Prostate gland (tissue), 2 donors: Measurements from ENCODE around the gene GNB5. TPM values are rescaled to one million over a fixed set of nuclear protein-coding genes. Genes with fewer than 3 reads are reported as not detected.

Experiments used
- DNase-seq: peaks from one replicate; pipeline ENCODE4 v3.0.0-alpha.2; 2019; ENCODE audit warnings: low spot score
- H3K27ac ChIP-seq, 2 donors: fragments of 200-600 bp; sonication (generic); 2 replicates each; pipeline ENCODE4 v1.5.1; 2017 to 2019
- H3K27me3 ChIP-seq: fragments of 200-600 bp; sonication (generic); replicated peaks from 2 replicates; pipeline ENCODE4 v1.5.1; 2019; ENCODE audit not compliant: insufficient read depth
- H3K36me3 ChIP-seq, 2 donors: fragments of 200-600 bp; sonication (generic); 1 replicate in 1 of 2; 2 replicates in 1 of 2; pipeline versions ENCODE4 v1.5.1 to v1.8.1; 2017 to 2019
- H3K4me1 ChIP-seq: fragments of 200-600 bp; sonication (generic); replicated peaks from 2 replicates; pipeline ENCODE4 v1.5.1; 2019
- H3K4me3 ChIP-seq, 2 donors: fragments of 200-600 bp; sonication (generic); 2 replicates each; pipeline ENCODE4 v1.5.1; 2017 to 2019
- H3K9me3 ChIP-seq: fragments of 200-600 bp; sonication (generic); 2 replicates; pipeline ENCODE4 v1.5.1; 2017
- POLR2A ChIP-seq: fragments of 450-650 bp; IDR thresholded peaks from one replicate; pipeline ENCODE4 v1.6.1; 2016; ENCODE audit warnings: antibody characterized with exemption, mild to moderate bottlenecking
- POLR2AphosphoS5 ChIP-seq: sonication (generic); formaldehyde crosslinking; IDR thresholded peaks from one replicate; pipeline ENCODE4 v1.6.1; 2017; ENCODE audit warnings: antibody characterized with exemption
- WGBS: methylation state at CpG from one replicate; pipeline ENCODE4 v1.1.5; 2018; 5-methylcytosine and 5-hydroxymethylcytosine counted together
- intact Hi-C: fragments of 100-400 bp; cut with DNase I; formaldehyde crosslinking; loops from one replicate; pipeline ENCODE4 v1.14.2; 2022
- total RNA-seq, 2 donors: library from RNA; depleted of rRNA; stranded (reverse); fragments of >200 nt; gene quantifications; one replicate each; pipeline ENCODE4 v1.1.0, GENCODE V29; 2016
- TF ChIP-seq, protein P1 (sequence below), 4 experiments: fragments of 200-600 bp in 2 of 4; fragments of 450-650 bp in 2 of 4; sonication (generic) in 2 of 4; IDR thresholded peaks; 1 replicate in 3 of 4; 2 replicates in 1 of 4; pipeline ENCODE4 v1.5.1; 2016 to 2019; ENCODE audit warnings: antibody characterized with exemption in 4 of 4, mild to moderate bottlenecking in 2 of 4, moderate library complexity in 2 of 4

Gene GNB5
- total RNA-seq, 2 donors from 2014 or later: 23.3 to 85.7 TPM

DNA sequence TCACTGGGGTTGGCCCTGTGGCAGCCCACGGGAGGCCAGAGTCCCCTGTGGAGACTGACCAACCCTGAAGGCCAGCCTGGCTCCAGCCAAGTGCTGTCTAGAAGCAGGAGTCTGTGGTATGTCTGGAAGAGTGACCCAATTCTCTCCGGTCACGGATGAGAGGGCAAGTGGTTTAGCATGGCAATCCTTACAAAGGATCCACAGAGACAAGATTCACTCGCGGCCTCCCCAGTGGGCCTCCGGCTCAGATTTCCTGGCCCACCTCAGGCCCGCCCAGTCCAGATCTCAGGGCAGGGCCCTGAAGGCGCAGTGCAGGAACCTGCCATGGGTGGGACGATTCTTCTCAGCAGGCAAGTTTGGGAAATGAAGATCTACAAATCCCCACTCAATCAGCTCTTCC, 73.6 kb downstream of the GNB5 start:
- Histone ChIP-seq H3K9me3 (no peaks in the 10 kb centered on the region), H3K4me3 (no peak overlapping the region), H3K27me3 (no peaks in the 10 kb centered on the region), H3K27ac (no peak overlapping the region), H3K36me3 (no peaks in the 10 kb centered on the region), H3K4me1 (no peaks in the 10 kb centered on the region)
- intact Hi-C loops: no loop called here
- 96% methylated on average over 9 of the region's 9 CpGs for WGBS
- DNase-seq: no peak
- TF ChIP-seq POLR2A (no peak), POLR2AphosphoS5 (no peak)
- TF ChIP-seq, protein P1, sequence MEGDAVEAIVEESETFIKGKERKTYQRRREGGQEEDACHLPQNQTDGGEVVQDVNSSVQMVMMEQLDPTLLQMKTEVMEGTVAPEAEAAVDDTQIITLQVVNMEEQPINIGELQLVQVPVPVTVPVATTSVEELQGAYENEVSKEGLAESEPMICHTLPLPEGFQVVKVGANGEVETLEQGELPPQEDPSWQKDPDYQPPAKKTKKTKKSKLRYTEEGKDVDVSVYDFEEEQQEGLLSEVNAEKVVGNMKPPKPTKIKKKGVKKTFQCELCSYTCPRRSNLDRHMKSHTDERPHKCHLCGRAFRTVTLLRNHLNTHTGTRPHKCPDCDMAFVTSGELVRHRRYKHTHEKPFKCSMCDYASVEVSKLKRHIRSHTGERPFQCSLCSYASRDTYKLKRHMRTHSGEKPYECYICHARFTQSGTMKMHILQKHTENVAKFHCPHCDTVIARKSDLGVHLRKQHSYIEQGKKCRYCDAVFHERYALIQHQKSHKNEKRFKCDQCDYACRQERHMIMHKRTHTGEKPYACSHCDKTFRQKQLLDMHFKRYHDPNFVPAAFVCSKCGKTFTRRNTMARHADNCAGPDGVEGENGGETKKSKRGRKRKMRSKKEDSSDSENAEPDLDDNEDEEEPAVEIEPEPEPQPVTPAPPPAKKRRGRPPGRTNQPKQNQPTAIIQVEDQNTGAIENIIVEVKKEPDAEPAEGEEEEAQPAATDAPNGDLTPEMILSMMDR (IDR thresholded peaks at IDR 0.05): no peak

DNA sequence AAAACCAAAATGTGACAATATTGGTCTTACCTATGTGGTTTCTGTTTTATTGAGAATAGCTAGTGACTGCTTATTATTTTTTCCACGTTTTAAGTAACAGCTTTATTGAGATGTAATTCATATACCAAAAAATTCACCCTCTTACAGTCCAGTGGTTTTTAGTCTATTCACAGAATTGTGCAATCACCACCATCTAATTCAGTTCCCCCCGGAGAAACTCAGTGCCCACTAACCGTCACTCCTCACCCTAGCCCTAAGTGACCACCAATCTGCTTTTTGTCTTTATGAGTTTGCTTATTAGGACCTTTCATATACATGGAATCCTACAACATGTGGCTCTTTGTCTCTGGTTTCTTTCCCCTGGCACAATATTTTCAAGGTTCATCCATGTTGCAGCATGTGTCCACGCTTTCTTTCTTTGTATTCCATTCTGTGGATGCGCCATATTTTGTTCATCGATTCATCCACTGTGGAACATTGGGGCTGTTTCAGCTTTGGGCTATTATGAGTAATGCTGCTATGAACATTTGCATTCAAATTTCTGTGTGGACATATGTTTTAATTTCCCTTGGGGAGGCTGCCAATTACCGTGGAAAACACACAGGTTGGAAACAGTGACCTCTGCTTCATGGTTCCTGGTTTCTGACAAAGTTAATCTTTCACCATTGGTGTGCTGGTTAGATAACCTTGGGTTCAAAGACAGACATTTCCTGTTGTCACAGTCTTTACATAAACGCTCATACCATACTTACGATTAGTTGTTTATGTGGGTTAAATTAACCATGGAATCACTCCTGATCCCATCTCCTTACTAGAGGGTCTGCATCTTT, 75.4 kb downstream of the GNB5 start:
- H3K27me3 ChIP-seq: no peaks in the 10 kb centered on the region
- TF ChIP-seq POLR2A: no peak
- TF ChIP-seq POLR2AphosphoS5: no peak
- TF ChIP-seq, protein P1 (IDR thresholded peaks at IDR 0.05): no peak
- no peaks in the 10 kb centered on the region for H3K36me3 ChIP-seq
- WGBS: 63% methylated on average over 9 of the region's 9 CpGs
- no peak overlapping the region for H3K4me3 ChIP-seq
- DNase-seq: no peak
- no peak overlapping the region for H3K27ac ChIP-seq
- intact Hi-C loops: no loop called here
- no peaks in the 10 kb centered on the region for H3K9me3 ChIP-seq
- H3K4me1 ChIP-seq: no peaks in the 10 kb centered on the region

DNA sequence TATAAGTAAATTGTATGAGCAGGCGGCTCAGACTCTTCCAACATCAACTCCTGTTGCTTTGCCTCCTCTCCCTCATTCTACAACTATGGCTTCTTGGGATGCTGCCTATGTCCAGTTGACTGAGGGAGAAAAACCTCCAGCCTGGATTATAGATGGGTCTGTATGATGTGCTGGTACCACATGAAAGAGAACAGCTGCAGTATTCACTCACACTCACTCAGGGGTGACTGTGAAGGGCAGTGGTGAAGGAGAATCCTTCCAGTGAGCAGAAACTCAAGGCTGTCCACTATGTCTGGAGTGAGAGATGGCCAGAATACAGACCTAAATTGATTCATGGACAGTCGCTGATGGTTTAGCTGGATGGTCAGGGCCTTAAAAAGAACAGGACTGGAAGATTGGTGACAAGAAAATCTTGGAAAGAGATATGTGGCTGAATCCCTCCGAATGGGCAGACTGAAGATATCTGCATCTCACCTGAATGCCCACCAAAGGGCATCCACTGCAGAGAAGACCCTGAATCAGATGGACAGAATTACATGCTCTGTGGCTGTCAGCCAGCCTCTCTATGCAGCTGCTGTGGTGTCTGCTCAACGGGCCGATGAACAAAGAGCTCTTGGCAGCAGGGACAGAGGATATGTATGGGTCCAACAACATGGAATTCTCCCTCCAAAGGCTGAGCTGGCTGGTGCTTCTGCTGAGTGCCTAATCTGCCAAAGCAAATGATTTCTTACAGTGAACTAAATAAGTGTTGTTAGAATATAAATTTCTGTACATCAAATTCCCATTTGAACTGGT, 76.7 kb downstream of the GNB5 start:
- no peaks in the 10 kb centered on the region for H3K9me3 ChIP-seq
- H3K27me3 ChIP-seq: no peaks in the 10 kb centered on the region
- no peaks in the 10 kb centered on the region for H3K4me1 ChIP-seq
- 59% methylated on average over 5 of the region's 5 CpGs for WGBS
- H3K36me3 ChIP-seq: no peaks in the 10 kb centered on the region
- intact Hi-C loops: no loop called here
- H3K4me3 ChIP-seq: no peak overlapping the region
- no peak for DNase-seq
- no peak overlapping the region for H3K27ac ChIP-seq
- no peak for TF ChIP-seq POLR2AphosphoS5
- TF ChIP-seq, protein P1 (IDR thresholded peaks at IDR 0.05): no peak
- no peak for TF ChIP-seq POLR2A

DNA sequence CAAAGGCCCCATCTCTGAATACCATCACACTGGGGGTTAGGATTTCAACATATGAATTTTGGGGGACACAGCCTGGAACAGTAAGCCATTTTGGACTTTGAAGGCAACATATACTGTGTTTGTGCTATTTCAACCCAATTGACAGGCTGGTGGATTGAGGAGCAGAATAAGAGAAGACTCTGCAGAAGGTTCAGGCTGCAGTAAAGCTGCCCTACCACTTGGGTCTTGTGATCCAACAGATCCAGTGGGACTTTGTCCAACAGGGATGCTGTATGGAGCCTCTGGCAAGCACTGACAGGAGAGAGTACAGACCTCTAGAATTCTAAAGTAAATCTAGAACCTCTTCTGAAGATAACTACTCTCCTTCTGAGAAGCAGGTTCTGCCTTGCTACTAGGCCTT, 77.5 kb downstream of the GNB5 start:
- DNase-seq: no peak
- Histone ChIP-seq H3K4me1 (no peaks in the 10 kb centered on the region), H3K36me3 (no peaks in the 10 kb centered on the region), H3K27ac (no peak overlapping the region), H3K27me3 (no peaks in the 10 kb centered on the region), H3K9me3 (no peaks in the 10 kb centered on the region), H3K4me3 (no peak overlapping the region)
- no peak for TF ChIP-seq POLR2A
- TF ChIP-seq POLR2AphosphoS5: no peak
- TF ChIP-seq, protein P1 (IDR thresholded peaks at IDR 0.05): no peak
- intact Hi-C loops: no loop called here
